Fibroblast of mammary gland (primary cell): ENCODE data around the gene RABGEF1.
A peak's percentile ranks its signal among the peaks of the same experiment; 100 is the strongest.
"Not testable (repeated sequence)": the region's sequence is repeated elsewhere in the genome, so short reads cannot be mapped to it uniquely, and the experiment has no call there.

Experiments
- DNase-seq: peaks from one replicate; pipeline ENCODE4 v3.0.0-alpha.2; 2010; ENCODE audit warnings: low read depth
- H3K4me3 ChIP-seq: 2 replicates; pipeline ENCODE4 v1.5.1; 2011; ENCODE audit warnings: low read depth, mild to moderate bottlenecking, low read length, moderate library complexity; ENCODE audit not compliant: control insufficient read depth
- TF ChIP-seq, protein P1 (sequence below): conservative IDR thresholded peaks from 2 replicates; pipeline ENCODE4 v1.5.1; 2011; ENCODE audit warnings: low read depth, low read length, inconsistent platforms; ENCODE audit not compliant: control insufficient read depth, insufficient read depth

Gene RABGEF1

DNA sequence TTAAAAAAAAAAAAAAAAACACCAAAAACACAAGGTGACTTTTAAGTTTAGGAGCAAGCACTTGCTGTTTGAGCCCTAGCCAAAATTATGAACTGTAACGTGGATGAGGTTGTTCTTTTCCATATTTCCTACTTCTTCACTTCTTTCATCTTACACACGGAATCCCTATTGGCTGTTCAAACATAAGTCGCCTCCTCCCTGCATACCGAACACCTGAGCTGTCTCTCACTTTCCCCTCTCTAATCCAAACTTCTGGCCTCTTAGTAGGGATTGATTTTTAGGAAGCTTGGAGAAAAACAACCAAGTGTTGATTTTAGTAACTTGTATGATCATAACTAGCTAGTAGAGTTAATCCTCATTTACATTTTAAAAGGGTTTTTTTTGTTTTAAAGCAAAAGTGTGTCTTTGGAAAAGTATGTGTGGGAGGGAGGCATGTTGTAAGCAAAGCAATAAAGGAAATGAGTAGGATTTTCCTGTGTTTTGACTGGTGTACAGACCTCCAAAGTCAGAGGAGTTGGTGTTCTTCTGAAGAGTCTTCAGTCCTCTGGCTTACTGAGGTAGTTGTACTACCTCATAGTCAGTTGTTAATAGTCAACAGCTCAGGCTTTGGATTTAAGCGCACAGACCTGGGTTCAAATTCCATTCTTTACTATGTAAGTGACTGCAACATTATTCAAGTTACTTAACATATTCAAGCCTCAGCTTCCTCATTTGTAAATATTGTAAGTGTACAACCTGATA lies 39.3 kb downstream of the RABGEF1 start:
- DNase-seq: peak; percentile 32
- no peak overlapping the region for H3K4me3 ChIP-seq
- TF ChIP-seq, protein P1, sequence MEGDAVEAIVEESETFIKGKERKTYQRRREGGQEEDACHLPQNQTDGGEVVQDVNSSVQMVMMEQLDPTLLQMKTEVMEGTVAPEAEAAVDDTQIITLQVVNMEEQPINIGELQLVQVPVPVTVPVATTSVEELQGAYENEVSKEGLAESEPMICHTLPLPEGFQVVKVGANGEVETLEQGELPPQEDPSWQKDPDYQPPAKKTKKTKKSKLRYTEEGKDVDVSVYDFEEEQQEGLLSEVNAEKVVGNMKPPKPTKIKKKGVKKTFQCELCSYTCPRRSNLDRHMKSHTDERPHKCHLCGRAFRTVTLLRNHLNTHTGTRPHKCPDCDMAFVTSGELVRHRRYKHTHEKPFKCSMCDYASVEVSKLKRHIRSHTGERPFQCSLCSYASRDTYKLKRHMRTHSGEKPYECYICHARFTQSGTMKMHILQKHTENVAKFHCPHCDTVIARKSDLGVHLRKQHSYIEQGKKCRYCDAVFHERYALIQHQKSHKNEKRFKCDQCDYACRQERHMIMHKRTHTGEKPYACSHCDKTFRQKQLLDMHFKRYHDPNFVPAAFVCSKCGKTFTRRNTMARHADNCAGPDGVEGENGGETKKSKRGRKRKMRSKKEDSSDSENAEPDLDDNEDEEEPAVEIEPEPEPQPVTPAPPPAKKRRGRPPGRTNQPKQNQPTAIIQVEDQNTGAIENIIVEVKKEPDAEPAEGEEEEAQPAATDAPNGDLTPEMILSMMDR: no peak

DNA sequence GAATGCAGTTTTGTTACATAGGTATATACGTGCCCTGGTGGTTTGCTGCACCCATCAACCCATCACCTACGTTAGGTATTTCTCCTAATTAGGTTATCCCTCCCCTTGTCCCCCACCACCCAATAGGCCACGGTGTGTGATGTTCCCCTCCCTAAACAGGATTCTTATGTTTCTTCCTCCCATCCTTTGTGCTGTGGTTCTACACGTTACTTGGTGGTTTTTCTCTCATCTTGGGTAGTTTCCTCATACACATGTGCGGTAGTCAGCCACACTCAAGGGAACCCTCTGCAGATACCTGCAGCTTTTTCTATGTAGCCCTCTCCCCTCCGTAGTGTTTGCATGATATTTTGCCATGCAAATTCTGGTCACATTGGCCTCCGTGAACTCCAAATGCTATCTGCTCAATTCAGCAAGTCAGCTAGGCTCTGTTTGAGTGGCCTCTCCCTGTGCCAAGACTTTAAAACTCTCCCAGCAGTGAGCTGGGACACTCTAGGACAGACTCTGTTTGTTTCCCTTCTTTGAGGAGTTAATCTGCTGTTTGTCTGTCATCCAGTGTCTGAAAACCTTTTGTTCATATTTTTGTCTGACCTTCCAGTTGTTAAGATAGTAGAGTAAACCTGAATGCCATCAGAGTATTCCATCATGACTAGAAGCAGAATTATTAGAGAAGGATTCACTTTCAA lies 41.0 kb downstream of the RABGEF1 start:
- no peak overlapping the region for H3K4me3 ChIP-seq
- TF ChIP-seq, protein P1: no peak
- DNase-seq: no peak

DNA sequence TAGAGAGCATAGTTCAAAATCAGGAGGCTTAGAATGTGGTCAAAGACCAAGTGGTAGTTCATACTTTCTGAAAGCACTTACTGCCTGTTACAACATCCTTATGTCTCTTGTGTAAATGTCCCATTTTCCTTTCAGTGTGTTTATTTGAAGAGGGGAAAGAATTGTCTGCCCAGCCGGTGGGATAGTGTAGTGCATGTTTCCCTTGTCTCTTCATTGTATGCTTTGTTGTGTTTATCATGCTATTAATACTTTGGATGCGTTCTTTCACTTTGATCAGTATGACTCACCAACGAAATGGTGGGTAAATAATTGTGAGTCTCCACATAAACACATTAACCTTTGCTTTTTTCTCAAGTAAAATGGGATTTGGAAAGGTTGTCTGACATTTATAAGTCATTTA lies 42.3 kb downstream of the RABGEF1 start:
- not testable (repeated sequence) for H3K4me3 ChIP-seq, DNase-seq

DNA sequence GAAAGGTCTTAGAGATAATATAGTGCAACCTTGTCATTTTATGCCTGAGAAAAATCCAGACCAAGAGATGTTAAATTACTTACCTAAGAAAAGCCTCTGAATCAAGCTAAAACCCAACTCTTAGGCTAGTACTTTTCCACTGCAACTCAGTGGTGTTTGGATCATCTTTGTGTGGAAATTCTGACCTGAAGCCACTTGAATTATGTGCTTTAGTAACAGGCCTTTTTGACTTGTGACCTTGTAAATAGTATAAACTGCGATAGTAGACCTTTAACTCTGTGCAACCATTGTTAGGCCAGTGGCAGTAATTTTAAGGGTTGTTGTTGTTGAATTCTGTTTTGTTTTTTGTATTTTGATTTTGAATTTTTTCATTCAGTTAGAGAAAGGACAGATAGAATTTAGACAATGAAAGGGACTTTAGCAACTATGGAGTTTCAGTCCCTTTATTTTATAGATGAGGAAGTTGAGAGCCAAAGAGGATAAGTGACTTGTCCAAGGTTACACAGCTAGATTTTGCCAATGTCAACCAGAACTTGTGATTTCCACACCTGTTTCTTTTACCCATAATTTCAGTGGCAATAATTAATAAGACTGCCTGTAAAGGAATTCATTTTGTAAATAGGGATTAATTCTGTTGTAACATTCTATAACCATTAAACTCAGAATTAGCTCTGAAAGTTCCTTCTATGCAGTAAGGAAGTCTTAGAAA lies 43.5 kb downstream of the RABGEF1 start:
- not testable (repeated sequence) for H3K4me3 ChIP-seq, DNase-seq

DNA sequence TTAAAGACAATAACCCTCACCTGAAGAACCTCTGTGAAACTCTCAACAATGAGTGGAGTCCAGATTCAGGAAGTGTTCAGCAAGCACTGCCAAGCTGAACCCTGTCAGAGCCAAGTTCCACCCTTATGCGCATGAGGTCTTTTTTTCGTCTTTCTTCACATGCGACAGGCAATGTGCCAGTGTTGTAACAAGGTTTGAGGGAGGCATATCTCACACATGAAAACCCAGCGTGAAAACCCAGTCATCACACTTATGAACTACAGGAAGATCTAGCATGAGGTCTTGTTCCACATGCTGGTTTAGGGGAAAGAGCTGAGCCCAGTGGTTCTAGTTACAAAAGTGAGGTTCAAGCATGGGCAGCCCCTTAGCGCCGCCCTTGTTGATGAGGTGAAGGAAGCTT lies 49.7 kb downstream of the RABGEF1 start:
- TF ChIP-seq, protein P1: no peak
- no peak overlapping the region for H3K4me3 ChIP-seq
- DNase-seq: peak; percentile 15

DNA sequence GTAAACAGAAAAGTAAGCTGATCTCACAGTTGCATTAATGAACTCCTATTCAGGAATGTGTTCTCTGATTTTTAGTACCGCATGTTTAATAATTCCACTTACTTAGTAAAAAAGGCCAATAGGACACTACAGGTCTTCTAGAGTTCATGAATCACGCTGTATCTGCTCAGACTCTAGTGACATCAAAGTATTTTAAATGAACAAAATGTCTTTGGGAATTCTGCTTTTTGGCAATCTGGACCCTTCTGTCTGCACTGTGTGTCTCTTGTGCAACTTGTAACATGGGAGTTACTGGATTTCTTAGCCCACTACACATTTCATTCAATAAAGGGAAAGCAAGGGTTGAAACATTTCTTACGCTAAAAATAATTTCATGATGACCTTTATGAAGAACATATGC lies 50.2 kb downstream of the RABGEF1 start:
- TF ChIP-seq, protein P1: no peak
- no peak overlapping the region for H3K4me3 ChIP-seq
- peak; percentile 22 for DNase-seq

DNA sequence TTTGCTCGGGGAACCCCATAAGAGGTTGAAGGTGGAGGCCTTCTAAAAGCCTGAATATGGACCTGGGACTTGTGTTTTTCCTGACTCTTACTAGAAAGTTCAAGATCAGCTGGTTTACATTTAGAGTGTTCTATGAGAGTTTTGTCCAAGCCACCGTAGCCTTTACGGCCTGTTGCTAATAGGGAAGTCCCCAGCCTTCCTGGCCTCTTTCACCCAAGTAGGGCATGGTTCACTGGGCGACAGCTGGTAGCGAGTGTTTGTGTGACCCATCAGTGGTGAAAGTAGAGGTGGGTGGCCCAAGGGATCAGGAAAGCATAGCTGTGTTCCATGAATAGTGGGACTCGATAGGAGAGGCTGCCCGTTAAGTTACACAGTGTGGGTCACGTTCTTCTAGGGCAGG lies 60.1 kb downstream of the RABGEF1 start:
- no peak for DNase-seq
- no peak overlapping the region for H3K4me3 ChIP-seq
- TF ChIP-seq, protein P1: no peak

DNA sequence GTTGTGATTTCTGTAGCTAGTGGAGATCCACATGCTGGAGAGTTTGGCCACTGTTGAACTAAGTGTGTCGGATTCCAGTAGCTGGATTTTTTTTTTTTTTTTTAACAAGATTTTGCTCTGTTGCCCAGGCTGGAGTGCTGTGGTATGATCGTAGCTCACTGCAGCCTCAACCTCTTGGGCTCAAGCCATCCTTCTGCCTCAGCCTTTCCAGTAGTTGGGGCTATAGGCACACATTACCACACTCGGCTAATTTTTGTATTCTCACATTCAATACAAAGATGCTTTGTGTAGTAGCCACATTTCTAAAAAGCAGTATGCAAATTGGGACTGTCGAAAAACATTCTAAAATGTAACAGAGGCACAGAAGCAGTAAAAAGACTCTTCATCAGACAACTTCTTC lies 63.5 kb downstream of the RABGEF1 start:
- peak; percentile 8 for DNase-seq
- no peak overlapping the region for H3K4me3 ChIP-seq
- TF ChIP-seq, protein P1: no peak
